Naive thymus-derived CD8-positive, alpha-beta T cell (primary cell): ENCODE results near the gene PEX10. TPM values are rescaled to one million over a fixed set of nuclear protein-coding genes. Genes with fewer than 3 reads are reported as not detected.

Source experiments
- ATAC-seq, 2 donors: fragments of 150-1000 bp; cut with Tn5 transposase in 1 of 2; sonication (Bioruptor Pico), chemical (Tn5 transposase) in 1 of 2; 1 replicate in 1 of 2; 2 replicates in 1 of 2; pipeline ENCODE4 v1.10.0; 2021; ENCODE audit warnings: mild to moderate bottlenecking in 2 of 2, moderate library complexity in 2 of 2
- POLR2A ChIA-PET: fragments of 350-600 bp; sonication (Branson Sonifier 250); formaldehyde crosslinking; loops from one replicate; lab custom pipeline; 2021; ENCODE audit warnings: antibody characterized with exemption; lab: Charles Lee
- DNase-seq, 10 donors: peaks; one replicate each; pipeline versions ENCODE4 v3.0.0 to v3.0.0-alpha.2; 2020 to 2022
- H3K27ac Mint-ChIP-seq, 10 donors: one replicate each; pipeline ENCODE4 v1.8.0; 2020 to 2022; ENCODE audit warnings: mild to moderate bottlenecking in 10 of 10, mixed read lengths in 10 of 10, moderate library complexity in 4 of 10, inconsistent platforms in 1 of 10
- H3K27me3 Mint-ChIP-seq, 5 donors: one replicate each; pipeline ENCODE4 v1.8.0; 2021 to 2022; ENCODE audit warnings: mixed read lengths in 5 of 5
- H3K36me3 Mint-ChIP-seq, 3 donors: one replicate each; pipeline ENCODE4 v1.8.0; 2020 to 2022; ENCODE audit warnings: mixed read lengths in 3 of 3, mild to moderate bottlenecking in 2 of 3, inconsistent platforms in 1 of 3
- H3K4me1 Mint-ChIP-seq, 4 donors: one replicate each; pipeline ENCODE4 v1.8.0; 2021 to 2022; ENCODE audit warnings: mixed read lengths in 4 of 4
- H3K4me3 Mint-ChIP-seq, 10 donors: one replicate each; pipeline ENCODE4 v1.8.0; 2020 to 2022; ENCODE audit warnings: mild to moderate bottlenecking in 10 of 10, mixed read lengths in 10 of 10, moderate library complexity in 6 of 10, inconsistent platforms in 1 of 10
- H3K9me3 Mint-ChIP-seq, 9 donors: one replicate each; pipeline ENCODE4 v1.8.0; 2020 to 2022; ENCODE audit warnings: mixed read lengths in 9 of 9, mild to moderate bottlenecking in 3 of 9, inconsistent platforms in 1 of 9, moderate library complexity in 1 of 9
- polyA plus RNA-seq, 3 donors: library from polyadenylated mRNA; unstranded; fragments of 300-500 nt; fragmentation: Illumina TruSeq; gene quantifications; one replicate each; pipeline ENCODE4 v1.2.3, GENCODE V29; 2021
- total RNA-seq, 8 experiments: library from RNA in 2 of 8; stranded (reverse) in 2 of 8; gene quantifications; one replicate each; pipeline ENCODE4 v1.2.3 and lab custom pipeline; 2021 to 2026

The PEX10 gene
- total and polyA plus RNA-seq, 5 experiments from 2014 or later, result 7.5 to 20.1 (median 10.4) TPM

- H3K4me3 Mint-ChIP-seq, result peak overlapping the region in 1 of 10 donors; percentile 48
Measured at GRCh38 chr1:2407166-2407990, 5.0 kb downstream of the PEX10 start.

GRCh38 chr1:2406451-2407041, 5.8 kb downstream of the PEX10 start:
- Mint-ChIP-seq H3K36me3 (peaks cover 0 to 49% (median 4%) of the 10 kb centered on the region in 3 donors), H3K27ac (peak overlapping the region in 2 of 10 donors; percentile 29 to 43)
- POLR2A ChIA-PET, result interaction anchor here (1.0 kb wide), 2 partner anchors 14 to 19 kb away, joined by 3 to 4 read pairs; no protein-coding TSS in a partner anchor

More at GRCh38 chr1:2407166-2407990, 5.0 kb downstream of the PEX10 start:
- POLR2A ChIA-PET, result interaction anchor here (0.7 to 1.0 kb wide), 3 partner anchors 8 to 19 kb away, joined by 3 to 4 read pairs (median 3); no protein-coding TSS in a partner anchor
- ATAC-seq (no peak), DNase-seq (no peak)
- no peaks in the 10 kb centered on the region for H3K27me3 Mint-ChIP-seq
- no peaks in the 10 kb centered on the region for H3K9me3 Mint-ChIP-seq
- H3K27ac Mint-ChIP-seq, result peak overlapping the region in 5 of 10 donors; percentile 37 to 72 (median 67)
- H3K4me1 Mint-ChIP-seq, result peaks cover 5 to 25% (median 6%) of the 10 kb centered on the region in 4 donors
- peaks cover 0 to 40% (median 2%) of the 10 kb centered on the region in 3 donors for H3K36me3 Mint-ChIP-seq

GRCh38 chr1:2405588-2406295, 6.6 kb downstream of the PEX10 start:
- Mint-ChIP-seq H3K4me1 (peaks cover 2 to 24% (median 10%) of the 10 kb centered on the region in 4 donors), H3K4me3 (no peak overlapping the region), H3K36me3 (peaks cover 0 to 53% (median 7%) of the 10 kb centered on the region in 3 donors), H3K27me3 (no peaks in the 10 kb centered on the region), H3K9me3 (no peaks in the 10 kb centered on the region), H3K27ac (peak overlapping the region in 2 of 10 donors; percentile 20 to 71)
- DNase-seq (no peak), ATAC-seq (no peak)
- POLR2A ChIA-PET, result interaction anchor here (0.6 kb wide), 1 partner anchor 10 kb away, joined by 3 read pairs; no protein-coding TSS in a partner anchor

More at GRCh38 chr1:2406451-2407041, 5.8 kb downstream of the PEX10 start:
- ATAC-seq (no peak), DNase-seq (no peak)
- H3K4me1 Mint-ChIP-seq, result peaks cover 4 to 27% (median 8%) of the 10 kb centered on the region in 4 donors
- no peak overlapping the region for H3K4me3 Mint-ChIP-seq
- H3K27me3 Mint-ChIP-seq, result no peaks in the 10 kb centered on the region
- H3K9me3 Mint-ChIP-seq, result no peaks in the 10 kb centered on the region

GRCh38 chr1:2404890-2405511, 7.4 kb downstream of the PEX10 start:
- H3K27ac Mint-ChIP-seq, result no peak overlapping the region
- H3K4me3 Mint-ChIP-seq, result no peak overlapping the region
- ATAC-seq (no peak), DNase-seq (no peak)
- peaks cover 0 to 60% (median 10%) of the 10 kb centered on the region in 3 donors for H3K36me3 Mint-ChIP-seq
- no peaks in the 10 kb centered on the region for H3K27me3 Mint-ChIP-seq
- peaks cover 2 to 23% (median 8%) of the 10 kb centered on the region in 4 donors for H3K4me1 Mint-ChIP-seq
- POLR2A ChIA-PET, result no interaction called here
- H3K9me3 Mint-ChIP-seq, result no peaks in the 10 kb centered on the region

- Mint-ChIP-seq H3K27ac (peak overlapping the region in 3 of 10 donors; percentile 35 to 66 (median 40)), H3K9me3 (no peaks in the 10 kb centered on the region), H3K36me3 (peaks cover 0 to 66% (median 10%) of the 10 kb centered on the region in 3 donors), H3K4me1 (peaks cover 4 to 25% (median 8%) of the 10 kb centered on the region in 4 donors), H3K27me3 (no peaks in the 10 kb centered on the region), H3K4me3 (no peak overlapping the region)
- POLR2A ChIA-PET, result interaction anchor here (1.5 kb wide), 1 partner anchor 10 kb away, joined by 4 read pairs; no protein-coding TSS in a partner anchor
- ATAC-seq (no peak), DNase-seq (no peak)
Measured at GRCh38 chr1:2404142-2404889, 8.0 kb downstream of the PEX10 start.

- H3K36me3 Mint-ChIP-seq, result peaks cover 0 to 77% (median 10%) of the 10 kb centered on the region in 3 donors
- H3K27me3 Mint-ChIP-seq, result no peaks in the 10 kb centered on the region
- no peak overlapping the region for H3K4me3 Mint-ChIP-seq
- no peak overlapping the region for H3K27ac Mint-ChIP-seq
- H3K4me1 Mint-ChIP-seq, result peaks cover 8 to 30% (median 10%) of the 10 kb centered on the region in 4 donors
- ATAC-seq, result no peak
- DNase-seq, result no peak
- POLR2A ChIA-PET, result interaction anchor here (0.6 to 1.5 kb wide), 2 partner anchors 9 to 211 kb away, joined by 3 to 4 read pairs; no protein-coding TSS in a partner anchor
- H3K9me3 Mint-ChIP-seq, result no peaks in the 10 kb centered on the region
Measured at GRCh38 chr1:2403273-2403672, 9.1 kb downstream of the PEX10 start.

- no peaks in the 10 kb centered on the region for H3K9me3 Mint-ChIP-seq
- no peak overlapping the region for H3K4me3 Mint-ChIP-seq
- H3K27me3 Mint-ChIP-seq, result no peaks in the 10 kb centered on the region
- peaks cover 8 to 26% (median 10%) of the 10 kb centered on the region in 4 donors for H3K4me1 Mint-ChIP-seq
- H3K36me3 Mint-ChIP-seq, result peaks cover 0 to 76% (median 10%) of the 10 kb centered on the region in 3 donors
- peak overlapping the region in 6 of 10 donors; percentile 14 to 78 (median 58) for H3K27ac Mint-ChIP-seq
- no peak for DNase-seq
- ATAC-seq, result no peak
- POLR2A ChIA-PET, result interaction anchor here (1.2 kb wide), 1 partner anchor 22 kb away, joined by 3 read pairs; no protein-coding TSS in a partner anchor
Measured at GRCh38 chr1:2402420-2402819, 9.9 kb downstream of the PEX10 start.

- Mint-ChIP-seq H3K9me3 (no peaks in the 10 kb centered on the region), H3K36me3 (peaks cover 0 to 82% (median 13%) of the 10 kb centered on the region in 3 donors), H3K4me1 (peaks cover 8 to 31% (median 15%) of the 10 kb centered on the region in 4 donors), H3K27ac (peak overlapping the region in 4 of 10 donors; percentile 29 to 83 (median 44)), H3K27me3 (no peaks in the 10 kb centered on the region), H3K4me3 (no peak overlapping the region)
- ATAC-seq (no peak), DNase-seq (no peak)
- POLR2A ChIA-PET, result interaction anchor here (1.5 kb wide), 1 partner anchor 10 kb away, joined by 5 read pairs; the partner anchor contains the start of genes MORN1 and RER1
Measured at GRCh38 chr1:2400950-2401649, 11.3 kb downstream of the PEX10 start.

GRCh38 chr1:2400576-2400909, 11.8 kb downstream of the PEX10 start:
- H3K27ac Mint-ChIP-seq, result peak overlapping the region in 2 of 10 donors; percentile 61 to 67

GRCh38 chr1:2399890-2400575, 12.3 kb downstream of the PEX10 start:
- H3K27ac Mint-ChIP-seq, result peak overlapping the region in 2 of 10 donors; percentile 45 to 61
- H3K4me1 Mint-ChIP-seq, result peaks cover 8 to 35% (median 17%) of the 10 kb centered on the region in 4 donors
- DNase-seq, result no peak
- POLR2A ChIA-PET, result interaction anchor here (1.0 to 1.5 kb wide), 2 partner anchors 8 to 12 kb away, joined by 4 to 5 read pairs; partner anchors contain the start of genes MORN1 and RER1
- H3K36me3 Mint-ChIP-seq, result peaks cover 0 to 83% (median 13%) of the 10 kb centered on the region in 3 donors
- no peaks in the 10 kb centered on the region for H3K9me3 Mint-ChIP-seq
- H3K4me3 Mint-ChIP-seq, result no peak overlapping the region
- ATAC-seq, result no peak
- no peaks in the 10 kb centered on the region for H3K27me3 Mint-ChIP-seq

More at GRCh38 chr1:2400576-2400909, 11.8 kb downstream of the PEX10 start:
- no peaks in the 10 kb centered on the region for H3K27me3 Mint-ChIP-seq
- no peak overlapping the region for H3K4me3 Mint-ChIP-seq
- peaks cover 0 to 85% (median 13%) of the 10 kb centered on the region in 3 donors for H3K36me3 Mint-ChIP-seq
- no peak for ATAC-seq
- POLR2A ChIA-PET, result interaction anchor here (1.0 to 1.5 kb wide), 2 partner anchors 9 to 12 kb away, joined by 4 to 5 read pairs; partner anchors contain the start of genes MORN1 and RER1
- peaks cover 8 to 31% (median 15%) of the 10 kb centered on the region in 4 donors for H3K4me1 Mint-ChIP-seq
- no peaks in the 10 kb centered on the region for H3K9me3 Mint-ChIP-seq
- no peak for DNase-seq
